Liver (tissue), 9 donors: ENCODE data around the gene LRP1-AS. TPM values are rescaled to one million over a fixed set of nuclear protein-coding genes. Genes with fewer than 3 reads are reported as not detected.

Experiments used
- DNase-seq: peaks from one replicate; pipeline ENCODE4 v3.0.0-alpha.2; 2017; ENCODE audit warnings: low spot score
- H3K27ac ChIP-seq, 2 donors: one replicate each; pipeline ENCODE4 v1.7.0; 2013; ENCODE audit warnings: inconsistent platforms in 2 of 2, low read length in 2 of 2, control low read depth in 1 of 2, low read depth in 1 of 2, mild to moderate bottlenecking in 1 of 2
- H3K27me3 ChIP-seq, 4 donors: one replicate each; pipeline versions ENCODE4 v1.6.1 to v1.7.0; 2013; ENCODE audit warnings: low read length in 3 of 4, inconsistent platforms in 1 of 4, mild to moderate bottlenecking in 1 of 4, moderate library complexity in 1 of 4; ENCODE audit not compliant: control insufficient read depth in 4 of 4, insufficient read depth in 4 of 4
- H3K36me3 ChIP-seq, 4 donors: one replicate each; pipeline versions ENCODE4 v1.6.1 to v1.7.0; 2013; ENCODE audit warnings: low read length in 3 of 4, mild to moderate bottlenecking in 3 of 4, low read depth in 1 of 4, moderate library complexity in 1 of 4; ENCODE audit not compliant: control insufficient read depth in 4 of 4, insufficient read depth in 3 of 4
- H3K4me1 ChIP-seq, 4 donors: one replicate each; pipeline versions ENCODE4 v1.6.1 to v1.7.0; 2013; ENCODE audit warnings: low read length in 3 of 4, mild to moderate bottlenecking in 3 of 4, moderate library complexity in 1 of 4; ENCODE audit not compliant: control insufficient read depth in 4 of 4, insufficient read depth in 4 of 4
- H3K4me3 ChIP-seq, 3 donors: one replicate each; pipeline versions ENCODE4 v1.6.1 to v1.7.0; 2013; ENCODE audit warnings: low read length in 3 of 3, control low read depth in 1 of 3, low read depth in 1 of 3, mild to moderate bottlenecking in 1 of 3
- H3K9ac ChIP-seq, 2 donors: one replicate each; pipeline ENCODE4 v1.7.0; 2013; ENCODE audit warnings: low read length in 2 of 2, mild to moderate bottlenecking in 2 of 2, moderate library complexity in 2 of 2, control low read depth in 1 of 2, low read depth in 1 of 2
- H3K9me3 ChIP-seq, 4 donors: one replicate each; pipeline versions ENCODE4 v1.6.1 to v1.7.0; 2013; ENCODE audit warnings: low read length in 3 of 4; ENCODE audit not compliant: control insufficient read depth in 4 of 4
- ATF3 ChIP-seq: IDR thresholded peaks from 2 replicates; pipeline ENCODE4 v1.6.1; 2016; ENCODE audit warnings: antibody characterized with exemption
- CTCF ChIP-seq: fragments of 150-350 bp; IDR thresholded peaks from 2 replicates; pipeline ENCODE4 v1.5.1; 2017; ENCODE audit warnings: improper control_type of control experiment, low read depth, low read length; ENCODE audit not compliant: missing input control
- EGR1 ChIP-seq, 2 donors: IDR thresholded peaks; 2 replicates each; pipeline ENCODE4 v1.6.1; 2016 to 2018; ENCODE audit warnings: antibody characterized with exemption in 2 of 2, low read depth in 2 of 2
- FOXA1 ChIP-seq: IDR thresholded peaks from 2 replicates; pipeline ENCODE4 v1.6.1; 2016; ENCODE audit warnings: antibody characterized with exemption
- FOXA2 ChIP-seq: IDR thresholded peaks from 2 replicates; pipeline ENCODE4 v1.6.1; 2016; ENCODE audit warnings: antibody characterized with exemption
- GABPA ChIP-seq, 2 donors: IDR thresholded peaks in 1 of 2; conservative IDR thresholded peaks in 1 of 2; 2 replicates each; pipeline ENCODE4 v1.6.1; 2016; ENCODE audit warnings: antibody characterized with exemption in 2 of 2, mild to moderate bottlenecking in 1 of 2, moderate library complexity in 1 of 2
- HNF4A ChIP-seq, 2 donors: conservative IDR thresholded peaks; 2 replicates each; pipeline ENCODE4 v1.6.1; 2016; ENCODE audit warnings: antibody characterized with exemption in 2 of 2, mild to moderate bottlenecking in 2 of 2
- HNF4G ChIP-seq: IDR thresholded peaks from 2 replicates; pipeline ENCODE4 v1.6.1; 2016; ENCODE audit warnings: antibody characterized with exemption
- JUND ChIP-seq, 2 donors: IDR thresholded peaks; 2 replicates each; pipeline ENCODE4 v1.6.1; 2016; ENCODE audit warnings: antibody characterized with exemption in 2 of 2
- MAX ChIP-seq: IDR thresholded peaks from 2 replicates; pipeline ENCODE4 v1.6.1; 2016; ENCODE audit warnings: antibody characterized with exemption
- NR2F2 ChIP-seq: IDR thresholded peaks from 2 replicates; pipeline ENCODE4 v1.6.1; 2016; ENCODE audit warnings: antibody characterized with exemption
- RAD21 ChIP-seq, 2 donors: IDR thresholded peaks; 2 replicates each; pipeline ENCODE4 v1.6.1; 2016; ENCODE audit warnings: antibody characterized with exemption in 2 of 2, mild to moderate bottlenecking in 2 of 2
- REST ChIP-seq: IDR thresholded peaks from 2 replicates; pipeline ENCODE4 v1.6.1; 2016; ENCODE audit warnings: antibody characterized with exemption, mild to moderate bottlenecking
- RXRA ChIP-seq, 2 donors: IDR thresholded peaks; 2 replicates each; pipeline ENCODE4 v1.6.1; 2017 to 2018; ENCODE audit warnings: antibody characterized with exemption in 2 of 2, mild to moderate bottlenecking in 1 of 2
- SP1 ChIP-seq: IDR thresholded peaks from 2 replicates; pipeline ENCODE4 v1.6.1; 2018; ENCODE audit warnings: antibody characterized with exemption, mild to moderate bottlenecking
- TAF1 ChIP-seq: conservative IDR thresholded peaks from 2 replicates; pipeline ENCODE4 v1.6.1; 2016; ENCODE audit warnings: antibody characterized with exemption, mild to moderate bottlenecking
- YY1 ChIP-seq: IDR thresholded peaks from 2 replicates; pipeline ENCODE4 v1.6.1; 2016; ENCODE audit warnings: antibody characterized with exemption, mild to moderate bottlenecking
- ZBTB33 ChIP-seq: IDR thresholded peaks from 2 replicates; pipeline ENCODE4 v1.6.1; 2016; ENCODE audit warnings: antibody characterized with exemption
- WGBS: extraction: QIAGEN DNeasy Blood & Tissue Kit; methylation state at CpG from one replicate; pipeline ENCODE4 v1.1.7; 2013; 5-methylcytosine and 5-hydroxymethylcytosine counted together
- polyA plus RNA-seq, 2 donors: library from polyadenylated mRNA; stranded (reverse) in 1 of 2; unstranded in 1 of 2; fragments of 200-250 nt in 1 of 2; fragments of >200 nt in 1 of 2; fragmentation: Nextera tagmentation in 1 of 2; extraction: Ambion mirVana in 1 of 2; gene quantifications; one replicate each; pipeline versions ENCODE4 v1.2.1 to v1.2.3, GENCODE V29; 2013 to 2015
- total RNA-seq, 2 donors: library from RNA; depleted of rRNA; stranded (reverse); fragments of >200 nt; gene quantifications; one replicate each; pipeline ENCODE4 v1.2.3, GENCODE V29; 2014
- donor health status: healthy.
- donor health status: healthy.
- donor health status: healthy.
- donor health status: healthy.
- donor health status: healthy.

Gene LRP1-AS
- total and polyA plus RNA-seq, 4 donors, result not detected

GRCh38 chr12:57159311-57159710 is 11.9 kb upstream of the LRP1-AS start (continued):
- TF ChIP-seq REST (no peak), FOXA1 (no peak), JUND (IDR thresholded peaks at IDR 0.05) (no peak), MAX (no peak), RAD21 (IDR thresholded peaks at IDR 0.05) (no peak), RXRA (IDR thresholded peaks at IDR 0.05) (no peak), ATF3 (no peak), YY1 (no peak), SP1 (no peak), HNF4A (conservative IDR thresholded peaks at IDR 0.05) (no peak)

- DNase-seq, result no peak
- Histone ChIP-seq H3K4me3 (no peak overlapping the region), H3K9ac (no peak overlapping the region), H3K4me1 (peaks cover 5 to 24% (median 9%) of the 10 kb centered on the region in 4 donors), H3K27ac (no peak overlapping the region), H3K36me3 (peaks cover 40 to 87% (median 73%) of the 10 kb centered on the region in 4 donors), H3K27me3 (no peaks in the 10 kb centered on the region), H3K9me3 (no peaks in the 10 kb centered on the region)
- WGBS, result 58% methylated on average over 4 of the region's 4 CpGs
- TF ChIP-seq FOXA1 (no peak), ATF3 (no peak), RAD21 (IDR thresholded peaks at IDR 0.05) (no peak), NR2F2 (no peak), TAF1 (no peak)
Measured at GRCh38 chr12:57158665-57159064, 11.2 kb upstream of the LRP1-AS start.

GRCh38 chr12:57158186-57158585 is 10.8 kb upstream of the LRP1-AS start:
- Histone ChIP-seq H3K4me3 (no peak overlapping the region), H3K9me3 (no peaks in the 10 kb centered on the region), H3K36me3 (peaks cover 40 to 85% (median 73%) of the 10 kb centered on the region in 4 donors), H3K27me3 (no peaks in the 10 kb centered on the region), H3K9ac (no peak overlapping the region), H3K27ac (no peak overlapping the region), H3K4me1 (peaks cover 6 to 29% (median 14%) of the 10 kb centered on the region in 4 donors)
- no peak for DNase-seq
- WGBS, result 92% methylated on average over 16 of the region's 16 CpGs
- TF ChIP-seq HNF4A (conservative IDR thresholded peaks at IDR 0.05) (no peak), YY1 (no peak), RXRA (IDR thresholded peaks at IDR 0.05) (no peak), TAF1 (no peak), ATF3 (no peak), JUND (IDR thresholded peaks at IDR 0.05) (no peak), HNF4G (no peak), GABPA (IDR thresholded peaks at IDR 0.05 in 1 of 2, conservative IDR thresholded peaks at IDR 0.05 in 1 of 2) (no peak), FOXA2 (no peak), EGR1 (IDR thresholded peaks at IDR 0.05; ENCODE audit: low read depth in 2 of 2) (no peak), CTCF (no peak), ZBTB33 (no peak), NR2F2 (no peak), SP1 (no peak), RAD21 (IDR thresholded peaks at IDR 0.05) (no peak), REST (no peak), FOXA1 (no peak)
